Activated T-helper 2 cell treated with anti-CD3 and anti-CD28 coated beads, Interferon-gamma antibody, Interleukin-2, Interleukin-4, amounts not matched to agents 10 μg/mL and 5 μg/mL and 100 μg/mL, durations not matched to agents 14 hours and 24 hours and 36 hours (primary cell): ENCODE measurements around the gene IL23R. TPM values are rescaled to one million over a fixed set of nuclear protein-coding genes. Genes with fewer than 3 reads are reported as not detected.

Source experiments
- DNase-seq: peaks from one replicate; pipeline ENCODE4 v3.0.0; 2021; ENCODE audit warnings: low spot score
- H3K27ac Mint-ChIP-seq: one replicate; pipeline ENCODE4 v1.8.0; 2021; ENCODE audit warnings: mixed read lengths
- H3K27me3 Mint-ChIP-seq: one replicate; pipeline ENCODE4 v1.8.0; 2021; ENCODE audit warnings: low read depth, mixed read lengths
- H3K36me3 Mint-ChIP-seq: one replicate; pipeline ENCODE4 v1.8.0; 2021; ENCODE audit warnings: low read depth, mixed read lengths
- H3K4me1 Mint-ChIP-seq: one replicate; pipeline ENCODE4 v1.8.0; 2021; ENCODE audit warnings: low read depth, mixed read lengths
- H3K4me3 Mint-ChIP-seq: one replicate; pipeline ENCODE4 v1.8.0; 2021; ENCODE audit warnings: low read depth, mild to moderate bottlenecking, moderate library complexity, mixed read lengths
- H3K9me3 Mint-ChIP-seq: one replicate; pipeline ENCODE4 v1.8.0; 2021; ENCODE audit warnings: mixed read lengths
- intact Hi-C: fragments of 100-400 bp; cut with micrococcal nuclease; formaldehyde crosslinking; loops from one replicate; pipeline ENCODE4 v1.15.1; 2023
- total RNA-seq: library from RNA; stranded (reverse); gene quantifications from 2 replicates; pipeline ENCODE4 v1.2.3, GENCODE V29; 2022

The IL23R gene
- total RNA-seq, 1 donor from 2014 or later, result 0.80 TPM

GRCh38 chr1:67273591-67273990, 107.3 kb downstream of the IL23R start:
- intact Hi-C loops, result loop anchor here (5.0 kb wide), 1 partner anchor 36 kb away; no protein-coding TSS in a partner anchor
- Mint-ChIP-seq H3K4me1 (peaks cover 37% of the 10 kb centered on the region), H3K36me3 (peaks cover 34% of the 10 kb centered on the region)

GRCh38 chr1:67274623-67275325, 108.5 kb downstream of the IL23R start:
- DNase-seq, result no peak
- H3K9me3 Mint-ChIP-seq, result peaks cover 47% of the 10 kb centered on the region
- peaks cover 34% of the 10 kb centered on the region for H3K36me3 Mint-ChIP-seq
- no peaks in the 10 kb centered on the region for H3K27me3 Mint-ChIP-seq
- H3K4me1 Mint-ChIP-seq, result peaks cover 37% of the 10 kb centered on the region
- intact Hi-C loops, result loop anchor here (1.0 to 5.0 kb wide), 6 partner anchors 12 to 115 kb away; no protein-coding TSS in a partner anchor
- no peak overlapping the region for H3K4me3 Mint-ChIP-seq
- peak overlapping the region; percentile 59 for H3K27ac Mint-ChIP-seq

More at GRCh38 chr1:67273591-67273990, 107.3 kb downstream of the IL23R start:
- DNase-seq, result no peak
- Mint-ChIP-seq H3K9me3 (peaks cover 47% of the 10 kb centered on the region), H3K27ac (no peak overlapping the region), H3K27me3 (no peaks in the 10 kb centered on the region), H3K4me3 (no peak overlapping the region)

- H3K9me3 Mint-ChIP-seq, result peaks cover 10% of the 10 kb centered on the region
- intact Hi-C loops, result no loop called here
- peaks cover 14% of the 10 kb centered on the region for H3K4me1 Mint-ChIP-seq
- no peaks in the 10 kb centered on the region for H3K27me3 Mint-ChIP-seq
- H3K4me3 Mint-ChIP-seq, result no peak overlapping the region
- peaks cover 4% of the 10 kb centered on the region for H3K36me3 Mint-ChIP-seq
- no peak overlapping the region for H3K27ac Mint-ChIP-seq
- DNase-seq, result no peak
Observed at GRCh38 chr1:67280696-67281095, 114.4 kb downstream of the IL23R start.

- intact Hi-C loops, result no loop called here
- DNase-seq, result no peak
- no peak overlapping the region for H3K27ac Mint-ChIP-seq
- H3K4me3 Mint-ChIP-seq, result no peak overlapping the region
- H3K9me3 Mint-ChIP-seq, result peaks cover 5% of the 10 kb centered on the region
- peaks cover 14% of the 10 kb centered on the region for H3K4me1 Mint-ChIP-seq
- no peaks in the 10 kb centered on the region for H3K36me3 Mint-ChIP-seq
- no peaks in the 10 kb centered on the region for H3K27me3 Mint-ChIP-seq
Observed at GRCh38 chr1:67281244-67281643, 115.0 kb downstream of the IL23R start.

GRCh38 chr1:67285780-67286488, 119.7 kb downstream of the IL23R start:
- H3K27me3 Mint-ChIP-seq, result no peaks in the 10 kb centered on the region
- H3K4me1 Mint-ChIP-seq, result peaks cover 27% of the 10 kb centered on the region
- peaks cover under 1% of the 10 kb centered on the region for H3K9me3 Mint-ChIP-seq
- no peak overlapping the region for H3K4me3 Mint-ChIP-seq
- no peak for DNase-seq
- H3K27ac Mint-ChIP-seq, result peak overlapping the region; percentile 78
- H3K36me3 Mint-ChIP-seq, result peaks cover 5% of the 10 kb centered on the region
- intact Hi-C loops, result loop anchor here (1.0 kb wide), 3 partner anchors 12 to 22 kb away; no protein-coding TSS in a partner anchor

- Mint-ChIP-seq H3K9me3 (peaks cover 16% of the 10 kb centered on the region), H3K4me3 (no peak overlapping the region), H3K27ac (no peak overlapping the region), H3K4me1 (peaks cover 50% of the 10 kb centered on the region), H3K36me3 (peaks cover 9% of the 10 kb centered on the region), H3K27me3 (no peaks in the 10 kb centered on the region)
- intact Hi-C loops, result no loop called here
- no peak for DNase-seq
Observed at GRCh38 chr1:67290236-67290635, 124.0 kb downstream of the IL23R start.

- Mint-ChIP-seq H3K9me3 (peaks cover 20% of the 10 kb centered on the region), H3K4me3 (peak overlapping the region; percentile 68), H3K27ac (peak overlapping the region; percentile 92), H3K4me1 (peaks cover 46% of the 10 kb centered on the region), H3K36me3 (peaks cover 4% of the 10 kb centered on the region), H3K27me3 (no peaks in the 10 kb centered on the region)
- peak; percentile 34 for DNase-seq
- intact Hi-C loops, result loop anchor here (1.0 to 2.0 kb wide), 3 partner anchors 9 to 38 kb away; no protein-coding TSS in a partner anchor
Observed at GRCh38 chr1:67294836-67295617, 128.8 kb downstream of the IL23R start.

GRCh38 chr1:67298762-67299161, 132.5 kb downstream of the IL23R start:
- no peak overlapping the region for H3K4me3 Mint-ChIP-seq
- no peaks in the 10 kb centered on the region for H3K27me3 Mint-ChIP-seq
- no peak overlapping the region for H3K27ac Mint-ChIP-seq
- no peaks in the 10 kb centered on the region for H3K36me3 Mint-ChIP-seq
- H3K9me3 Mint-ChIP-seq, result peaks cover 4% of the 10 kb centered on the region
- intact Hi-C loops, result no loop called here
- no peak for DNase-seq
- H3K4me1 Mint-ChIP-seq, result peaks cover 58% of the 10 kb centered on the region

GRCh38 chr1:67299296-67299695, 133.0 kb downstream of the IL23R start:
- peaks cover 4% of the 10 kb centered on the region for H3K9me3 Mint-ChIP-seq
- intact Hi-C loops, result no loop called here
- no peaks in the 10 kb centered on the region for H3K36me3 Mint-ChIP-seq
- H3K4me1 Mint-ChIP-seq, result peaks cover 59% of the 10 kb centered on the region
- DNase-seq, result no peak
- H3K27me3 Mint-ChIP-seq, result no peaks in the 10 kb centered on the region
- H3K27ac Mint-ChIP-seq, result no peak overlapping the region
- no peak overlapping the region for H3K4me3 Mint-ChIP-seq

- Mint-ChIP-seq H3K4me3 (no peak overlapping the region), H3K27ac (no peak overlapping the region), H3K4me1 (peaks cover 54% of the 10 kb centered on the region), H3K27me3 (no peaks in the 10 kb centered on the region), H3K36me3 (no peaks in the 10 kb centered on the region), H3K9me3 (peaks cover 4% of the 10 kb centered on the region)
- intact Hi-C loops, result loop anchor here (10.0 kb wide), 1 partner anchor 366 kb away; no protein-coding TSS in a partner anchor
- no peak for DNase-seq
Observed at GRCh38 chr1:67300561-67300960, 134.3 kb downstream of the IL23R start.

GRCh38 chr1:67304023-67304422, 137.8 kb downstream of the IL23R start:
- intact Hi-C loops, result loop anchor here (1.0 to 10.0 kb wide), 8 partner anchors 9 to 369 kb away; no protein-coding TSS in a partner anchor
- H3K27ac Mint-ChIP-seq, result peak overlapping the region; percentile 89
- no peaks in the 10 kb centered on the region for H3K27me3 Mint-ChIP-seq
- H3K4me3 Mint-ChIP-seq, result peak overlapping the region; percentile 62
- H3K36me3 Mint-ChIP-seq, result peaks cover 8% of the 10 kb centered on the region
- no peak for DNase-seq
- H3K9me3 Mint-ChIP-seq, result no peaks in the 10 kb centered on the region
- H3K4me1 Mint-ChIP-seq, result peaks cover 62% of the 10 kb centered on the region

GRCh38 chr1:67306547-67306946, 140.3 kb downstream of the IL23R start:
- intact Hi-C loops, result loop anchor here (1.0 to 10.0 kb wide), 2 partner anchors 8 to 372 kb away; no protein-coding TSS in a partner anchor
- H3K36me3 Mint-ChIP-seq, result peaks cover 32% of the 10 kb centered on the region
- H3K4me1 Mint-ChIP-seq, result peaks cover 65% of the 10 kb centered on the region
- H3K27ac Mint-ChIP-seq, result peak overlapping the region; percentile 95
- DNase-seq, result no peak
- H3K4me3 Mint-ChIP-seq, result peak overlapping the region; percentile 83
- H3K27me3 Mint-ChIP-seq, result no peaks in the 10 kb centered on the region
- no peaks in the 10 kb centered on the region for H3K9me3 Mint-ChIP-seq
